Activated CD4-positive, alpha-beta T cell treated with anti-CD3 and anti-CD28 coated beads for 36 hours (primary cell): ENCODE measurements around the gene UBE2E1. TPM values are rescaled to one million over a fixed set of nuclear protein-coding genes. Genes with fewer than 3 reads are reported as not detected.

Experiments
- ATAC-seq: fragments of 200-7000 bp; cut with Tn5 transposase; one replicate; pipeline ENCODE4 v1.10.0; 2021; ENCODE audit warnings: mild to moderate bottlenecking, moderate library complexity
- CTCF ChIA-PET: fragments of 350-600 bp; sonication (Branson Sonifier 250); formaldehyde crosslinking; loops from one replicate; lab custom pipeline; 2021; ENCODE audit warnings: antibody characterized with exemption; lab: Charles Lee
- POLR2A ChIA-PET: fragments of 350-600 bp; sonication (Branson Sonifier 250); formaldehyde crosslinking; loops from one replicate; lab custom pipeline; 2021; ENCODE audit warnings: antibody characterized with exemption, inconsistent platforms; lab: Charles Lee
- DNase-seq: peaks from one replicate; pipeline ENCODE4 v3.0.0-alpha.2; 2020
- H3K27ac Mint-ChIP-seq: one replicate; pipeline ENCODE4 v1.8.0; 2021; ENCODE audit warnings: mixed read lengths
- H3K27me3 Mint-ChIP-seq: one replicate; pipeline ENCODE4 v1.8.0; 2021; ENCODE audit warnings: mixed read lengths
- H3K36me3 Mint-ChIP-seq: one replicate; pipeline ENCODE4 v1.8.0; 2021; ENCODE audit warnings: low read depth, mixed read lengths
- H3K4me1 Mint-ChIP-seq: one replicate; pipeline ENCODE4 v1.8.0; 2021; ENCODE audit warnings: mixed read lengths
- H3K4me3 Mint-ChIP-seq: one replicate; pipeline ENCODE4 v1.8.0; 2021; ENCODE audit warnings: mild to moderate bottlenecking, moderate library complexity, mixed read lengths
- H3K9me3 Mint-ChIP-seq: one replicate; pipeline ENCODE4 v1.8.0; 2021; ENCODE audit warnings: low read depth, mixed read lengths
- intact Hi-C, 2 experiments: fragments of 100-400 bp; cut with DNase I in 1 of 2; cut with micrococcal nuclease in 1 of 2; formaldehyde crosslinking; loops; one replicate each; pipeline versions ENCODE4 v1.14.2 to v1.15.1; 2022 to 2024; cut with DNase I, micrococcal nuclease
- total RNA-seq, 2 experiments: library from RNA; stranded (reverse); gene quantifications; one replicate each; pipeline ENCODE4 v1.2.3, GENCODE V29; 2021

UBE2E1 gene
- total RNA-seq, 2 experiments from 2014 or later: 86.3 to 93.8 TPM

DNA sequence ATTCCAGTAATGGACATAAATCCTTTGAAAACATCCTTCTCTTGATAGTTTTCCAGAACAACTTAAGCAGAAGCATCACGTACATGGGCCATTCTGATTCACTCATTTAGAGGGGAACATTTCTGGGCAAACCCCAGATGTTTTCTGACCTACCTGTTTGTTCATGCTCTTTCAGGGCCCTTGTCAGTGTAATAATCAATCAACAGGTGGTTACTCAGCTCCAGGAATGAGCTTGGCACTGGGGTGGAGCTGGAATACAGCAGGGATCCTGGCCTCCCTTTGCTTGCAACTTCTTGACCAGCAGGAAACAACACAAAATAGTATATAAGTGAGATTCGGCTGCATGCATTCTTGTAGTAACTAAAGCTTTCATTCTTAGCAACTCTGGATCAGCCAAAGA lies 9.2 kb upstream of the UBE2E1 start:
- POLR2A ChIA-PET: no interaction called here
- DNase-seq: no peak
- Mint-ChIP-seq H3K4me3 (no peak overlapping the region), H3K27me3 (peaks cover 6% of the 10 kb centered on the region), H3K36me3 (no peaks in the 10 kb centered on the region), H3K27ac (no peak overlapping the region), H3K4me1 (peaks cover 18% of the 10 kb centered on the region), H3K9me3 (no peaks in the 10 kb centered on the region)
- no peak for ATAC-seq
- intact Hi-C loops: loop anchor here in 1 of 2 experiments (5.0 kb wide), 1 partner anchor 54 kb away; no protein-coding TSS in a partner anchor
- CTCF ChIA-PET: interaction anchor here (0.7 to 1.0 kb wide), 2 partner anchors 31 to 144 kb away, joined by 3 read pairs; no protein-coding TSS in a partner anchor

DNA sequence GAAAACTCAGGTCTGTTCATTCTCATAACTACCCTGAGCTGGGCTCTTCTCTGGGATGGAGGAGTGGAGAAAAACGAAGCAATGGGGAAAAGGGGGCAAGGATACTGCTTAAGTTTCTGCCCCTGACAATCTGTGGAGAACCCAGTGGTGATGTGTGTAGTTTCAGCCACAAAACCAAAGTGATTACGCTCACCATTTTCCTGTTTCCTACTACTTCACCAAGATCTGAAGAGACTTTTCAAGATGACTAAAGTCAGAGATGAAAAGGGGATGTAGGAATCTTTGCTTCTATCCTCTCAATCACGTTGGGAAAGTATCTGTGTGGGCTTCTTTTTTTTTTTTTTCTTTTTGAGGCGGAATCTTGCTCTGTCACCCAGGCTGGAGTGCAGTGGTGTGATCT lies 8.3 kb upstream of the UBE2E1 start:
- intact Hi-C loops: loop anchor here in 1 of 2 experiments (5.0 kb wide), 1 partner anchor 55 kb away; no protein-coding TSS in a partner anchor

DNA sequence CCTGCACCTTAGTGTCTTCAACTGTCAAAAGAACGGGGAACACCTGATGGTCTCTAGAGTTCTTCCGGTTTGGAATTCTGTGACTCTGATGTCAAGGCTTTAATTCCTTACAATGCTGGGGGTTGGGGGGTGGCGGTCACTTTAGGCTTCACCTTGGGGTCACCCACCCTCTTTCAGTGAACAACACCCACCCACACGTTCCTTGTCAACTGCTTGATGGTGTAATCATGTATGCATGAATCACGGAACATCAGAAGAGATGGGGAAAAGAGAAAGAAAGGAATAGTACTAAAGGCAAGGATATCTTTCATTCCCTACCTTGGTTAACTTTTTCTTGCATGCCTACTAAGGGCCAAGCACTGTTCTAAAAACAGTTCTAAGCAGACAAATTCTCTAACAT lies 7.3 kb upstream of the UBE2E1 start:
- Mint-ChIP-seq H3K4me3 (no peak overlapping the region), H3K9me3 (no peaks in the 10 kb centered on the region), H3K27me3 (peaks cover 6% of the 10 kb centered on the region), H3K27ac (no peak overlapping the region), H3K4me1 (peaks cover 18% of the 10 kb centered on the region), H3K36me3 (no peaks in the 10 kb centered on the region)
- ChIA-PET POLR2A (no interaction called here), CTCF (interaction anchor here (0.6 kb wide), 1 partner anchor 36 kb away, joined by 4 read pairs; no protein-coding TSS in a partner anchor)
- no peak for ATAC-seq
- intact Hi-C loops: loop anchor here in 1 of 2 experiments (5.0 kb wide), 1 partner anchor 56 kb away; no protein-coding TSS in a partner anchor
- DNase-seq: no peak

More for the DNA sequence above, 8.3 kb upstream of the UBE2E1 start:
- DNase-seq (peak; percentile 22), ATAC-seq (peak; percentile 68)
- Mint-ChIP-seq H3K27ac (no peak overlapping the region), H3K27me3 (peaks cover 6% of the 10 kb centered on the region), H3K4me1 (peaks cover 18% of the 10 kb centered on the region), H3K4me3 (no peak overlapping the region), H3K36me3 (no peaks in the 10 kb centered on the region), H3K9me3 (no peaks in the 10 kb centered on the region)
- ChIA-PET CTCF (no interaction called here), POLR2A (no interaction called here)

GRCh38 chr3:23798876-23799275 lies 6.9 kb upstream of the UBE2E1 start:
- CTCF ChIA-PET: interaction anchor here (1.0 kb wide), 1 partner anchor 12 kb away, joined by 3 read pairs; no protein-coding TSS in a partner anchor
- no peak for ATAC-seq

DNA sequence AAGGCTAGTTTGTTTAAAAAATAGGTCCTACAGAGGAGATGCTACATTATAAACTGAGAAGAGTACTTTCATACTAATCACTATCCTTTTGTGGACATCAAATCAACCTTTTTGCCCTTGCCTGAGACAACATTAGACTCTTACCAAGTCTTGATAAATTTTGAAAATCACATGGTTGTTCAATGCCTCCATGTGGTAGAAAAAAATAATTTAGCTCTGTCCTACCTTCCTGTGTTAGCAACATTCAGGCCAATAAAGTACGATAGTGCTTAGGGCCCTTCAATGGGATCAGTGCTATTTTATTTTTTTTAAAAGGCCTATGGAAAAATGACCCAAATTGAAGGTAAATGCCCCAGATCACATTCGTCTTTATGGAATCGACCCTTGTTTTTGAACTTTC lies 5.0 kb upstream of the UBE2E1 start:
- Mint-ChIP-seq H3K9me3 (no peaks in the 10 kb centered on the region), H3K4me1 (peaks cover 22% of the 10 kb centered on the region), H3K27ac (no peak overlapping the region), H3K27me3 (peaks cover 14% of the 10 kb centered on the region), H3K36me3 (no peaks in the 10 kb centered on the region), H3K4me3 (no peak overlapping the region)
- ATAC-seq (no peak), DNase-seq (no peak)
- intact Hi-C loops: loop anchor here (10.0 kb wide), 2 partner anchors 354 to 596 kb away; partner anchors contain the start of gene UBE2E2 (in 1 of the 2)
- ChIA-PET CTCF (no interaction called here), POLR2A (no interaction called here)

More at GRCh38 chr3:23798876-23799275, 6.9 kb upstream of the UBE2E1 start:
- Mint-ChIP-seq H3K27me3 (peaks cover 6% of the 10 kb centered on the region), H3K27ac (no peak overlapping the region), H3K4me1 (peaks cover 18% of the 10 kb centered on the region), H3K4me3 (no peak overlapping the region), H3K36me3 (no peaks in the 10 kb centered on the region), H3K9me3 (no peaks in the 10 kb centered on the region)
- intact Hi-C loops: loop anchor here in 1 of 2 experiments (5.0 kb wide), 1 partner anchor 57 kb away; no protein-coding TSS in a partner anchor
- POLR2A ChIA-PET: no interaction called here
- DNase-seq: no peak

- ATAC-seq (no peak), DNase-seq (no peak)
- Mint-ChIP-seq H3K27ac (no peak overlapping the region), H3K4me1 (peaks cover 29% of the 10 kb centered on the region), H3K9me3 (no peaks in the 10 kb centered on the region), H3K27me3 (peaks cover 8% of the 10 kb centered on the region), H3K4me3 (peak overlapping the region; percentile 9), H3K36me3 (peaks cover 13% of the 10 kb centered on the region)
- POLR2A ChIA-PET: no interaction called here
- CTCF ChIA-PET: interaction anchor here (0.8 kb wide), 1 partner anchor 24 kb away, joined by 4 read pairs; no protein-coding TSS in a partner anchor
- intact Hi-C loops: loop anchor here (5.0 to 10.0 kb wide), 3 partner anchors 350 to 602 kb away; partner anchors contain the start of gene UBE2E2 (in 2 of the 2)
Measured at GRCh38 chr3:23804441-23805209, 1.1 kb upstream of the UBE2E1 start.

DNA sequence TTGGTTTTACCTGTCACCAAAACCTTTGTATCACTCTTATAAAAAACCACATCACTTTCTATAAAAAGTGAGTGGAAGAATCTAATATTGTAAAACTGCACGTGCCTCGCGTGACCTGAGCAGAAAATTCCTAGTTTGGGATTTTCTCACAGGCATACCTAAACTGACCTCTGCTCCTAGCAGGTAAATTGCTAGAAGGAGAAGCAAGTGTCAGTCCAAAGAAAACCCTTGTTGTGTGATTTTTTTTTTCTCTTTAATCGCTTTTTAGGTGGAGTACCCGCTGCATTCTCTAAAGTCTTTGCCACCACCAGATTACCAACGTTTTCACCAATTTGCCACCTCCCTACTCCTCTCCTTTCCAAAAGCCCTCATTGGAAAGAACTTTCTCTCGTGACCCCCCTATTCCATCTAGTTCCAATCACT lies 534 bp upstream of the UBE2E1 start:
- Mint-ChIP-seq H3K4me1 (peaks cover 35% of the 10 kb centered on the region), H3K27me3 (peaks cover 8% of the 10 kb centered on the region), H3K27ac (peak overlapping the region; percentile 84), H3K36me3 (peaks cover 15% of the 10 kb centered on the region), H3K4me3 (peak overlapping the region; percentile 85), H3K9me3 (no peaks in the 10 kb centered on the region)
- CTCF ChIA-PET: no interaction called here
- intact Hi-C loops: loop anchor here (5.0 to 10.0 kb wide), 3 partner anchors 350 to 603 kb away; partner anchors contain the start of gene UBE2E2 (in 2 of the 2)
- DNase-seq (no peak), ATAC-seq (no peak)
- POLR2A ChIA-PET: no interaction called here

DNA sequence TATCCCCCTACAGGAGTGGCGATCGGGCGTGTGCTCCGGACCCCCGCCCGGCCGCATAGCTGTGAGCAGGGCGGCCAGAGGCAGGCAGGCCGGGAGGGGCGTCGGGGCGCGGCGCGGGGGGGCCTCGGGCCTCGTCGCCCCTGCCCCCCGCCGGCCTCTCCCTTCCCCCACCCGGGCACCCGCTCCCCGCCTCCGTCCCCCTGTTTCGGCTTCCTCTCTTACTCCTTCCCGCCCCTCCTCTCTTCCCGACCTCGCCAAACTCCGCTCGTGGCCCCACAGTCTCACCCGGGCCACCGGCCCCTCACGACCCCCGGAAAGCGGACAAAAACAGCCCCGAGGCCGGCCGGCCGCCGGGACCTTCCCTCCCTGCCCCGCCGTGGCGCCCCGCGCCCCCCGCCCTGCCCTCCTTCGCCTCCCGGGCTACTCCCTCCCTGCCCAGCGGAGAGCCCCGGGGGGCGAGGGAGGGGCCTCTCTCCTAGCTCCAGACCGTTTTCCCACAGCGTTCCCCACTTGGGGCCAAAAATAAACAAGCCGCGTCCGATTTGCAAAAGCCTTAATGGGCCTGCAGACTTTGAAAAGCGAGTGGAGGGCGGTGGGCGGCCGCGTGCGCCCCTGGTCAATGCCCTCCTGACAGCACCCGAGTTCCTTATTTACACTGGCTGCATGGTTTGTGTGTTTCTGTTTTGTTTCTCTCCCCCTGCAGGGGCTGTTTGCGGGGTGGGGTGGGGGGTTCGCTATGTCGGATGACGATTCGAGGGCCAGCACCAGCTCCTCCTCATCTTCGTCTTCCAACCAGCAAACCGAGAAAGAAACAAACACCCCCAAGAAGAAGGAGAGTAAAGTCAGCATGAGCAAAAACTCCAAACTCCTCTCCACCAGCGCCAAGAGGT lies 1.0 kb downstream of the UBE2E1 start:
- CTCF ChIA-PET: no interaction called here
- peaks cover 44% of the 10 kb centered on the region for H3K4me1 Mint-ChIP-seq
- peak overlapping the region; percentile 91 for H3K4me3 Mint-ChIP-seq
- H3K9me3 Mint-ChIP-seq: no peaks in the 10 kb centered on the region
- intact Hi-C loops: loop anchor here (5.0 to 10.0 kb wide), 3 partner anchors 348 to 604 kb away; partner anchors contain the start of gene UBE2E2 (in 2 of the 2)
- peaks cover 8% of the 10 kb centered on the region for H3K27me3 Mint-ChIP-seq
- no peak for ATAC-seq
- H3K36me3 Mint-ChIP-seq: peaks cover 21% of the 10 kb centered on the region
- DNase-seq: peak; percentile 37
- POLR2A ChIA-PET: interaction anchor here (1.4 kb wide), 1 partner anchor 110 kb away, joined by 7 read pairs; the partner anchor contains the start of genes NKIRAS1 and RPL15
- H3K27ac Mint-ChIP-seq: peak overlapping the region; percentile 91

GRCh38 chr3:23807424-23808015 lies 1.8 kb downstream of the UBE2E1 start:
- Mint-ChIP-seq H3K27ac (peak overlapping the region; percentile 91), H3K9me3 (no peaks in the 10 kb centered on the region), H3K36me3 (peaks cover 29% of the 10 kb centered on the region), H3K4me1 (peaks cover 51% of the 10 kb centered on the region), H3K27me3 (peaks cover 8% of the 10 kb centered on the region), H3K4me3 (peak overlapping the region; percentile 91)
- POLR2A ChIA-PET: interaction anchor here (0.5 to 1.4 kb wide), 2 partner anchors 13 to 110 kb away, joined by 4 to 7 read pairs; partner anchors contain the start of genes NKIRAS1 and RPL15
- DNase-seq (no peak), ATAC-seq (no peak)
- CTCF ChIA-PET: interaction anchor here (0.6 to 0.8 kb wide), 3 partner anchors 20 to 466 kb away, joined by 3 to 4 read pairs (median 4); no protein-coding TSS in a partner anchor
- intact Hi-C loops: loop anchor here (1.0 to 10.0 kb wide), 4 partner anchors 138 to 605 kb away; partner anchors contain the start of genes UBE2E2 (in 2 of the 2) and NR1D2 (in 1 of the 2)

DNA sequence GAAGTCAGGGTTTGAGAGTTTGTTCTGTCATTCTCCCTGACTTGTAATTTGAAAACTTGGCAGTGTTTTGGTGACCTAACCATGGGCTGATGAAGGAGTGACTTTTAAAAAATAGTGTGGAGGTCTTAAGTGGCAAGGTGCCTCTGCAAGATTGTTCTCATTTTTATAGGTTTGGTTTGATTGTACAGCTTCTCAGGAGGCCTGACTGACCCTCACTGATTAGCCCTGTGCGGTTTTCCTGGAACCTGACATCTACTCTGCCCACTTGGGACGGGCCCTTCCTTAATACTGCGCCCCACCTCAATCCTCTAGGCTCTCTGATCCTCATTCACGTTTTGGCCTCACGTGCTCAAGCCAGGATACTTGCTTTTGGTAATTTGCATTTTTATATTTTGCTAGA lies 2.8 kb downstream of the UBE2E1 start:
- CTCF ChIA-PET: interaction anchor here (0.6 to 1.0 kb wide), 6 partner anchors 11 to 163 kb away, joined by 3 to 4 read pairs (median 3); partner anchors contain the start of genes NKIRAS1 and RPL15

More for the DNA sequence above, 2.8 kb downstream of the UBE2E1 start:
- Mint-ChIP-seq H3K27ac (peak overlapping the region; percentile 34), H3K4me3 (peak overlapping the region; percentile 91), H3K36me3 (peaks cover 31% of the 10 kb centered on the region), H3K27me3 (peaks cover 8% of the 10 kb centered on the region), H3K9me3 (no peaks in the 10 kb centered on the region), H3K4me1 (peaks cover 54% of the 10 kb centered on the region)
- ATAC-seq: no peak
- DNase-seq: no peak
- intact Hi-C loops: loop anchor here (1.0 to 10.0 kb wide), 4 partner anchors 137 to 606 kb away; partner anchors contain the start of genes UBE2E2 (in 2 of the 2) and NR1D2 (in 1 of the 2)
- POLR2A ChIA-PET: interaction anchor here (1.4 kb wide), 1 partner anchor 109 kb away, joined by 7 read pairs; the partner anchor contains the start of genes NKIRAS1 and RPL15
